GM19452 (cell line): ENCODE data around the gene ASB15.

Source experiments
- ATAC-seq: cut with Tn5 transposase; IDR thresholded peaks from one replicate; pipeline ENCODE4 v1.9.1; 2021; ENCODE audit not compliant: unreplicated experiment

ASB15 gene

GRCh38 chr7:123594813-123595241, 6.8 kb upstream of the ASB15 start:
- ATAC-seq = no peak

GRCh38 chr7:123598657-123599056, 3.0 kb upstream of the ASB15 start:
- no peak for ATAC-seq

GRCh38 chr7:123599766-123600165, 1.9 kb upstream of the ASB15 start:
- no peak for ATAC-seq

GRCh38 chr7:123600876-123601275, 745 bp upstream of the ASB15 start:
- ATAC-seq = no peak

GRCh38 chr7:123602648-123603047, 1.0 kb downstream of the ASB15 start:
- no peak for ATAC-seq

- no peak for ATAC-seq
Measured at GRCh38 chr7:123604739-123605138, 3.1 kb downstream of the ASB15 start.

- ATAC-seq = no peak
Measured at GRCh38 chr7:123607423-123607975, 5.9 kb downstream of the ASB15 start.

- ATAC-seq = no peak
Measured at GRCh38 chr7:123608991-123609882, 7.6 kb downstream of the ASB15 start.

- no peak for ATAC-seq
Measured at GRCh38 chr7:123609883-123610239, 8.2 kb downstream of the ASB15 start.

- no peak for ATAC-seq
Measured at GRCh38 chr7:123612024-123612423, 10.4 kb downstream of the ASB15 start.

GRCh38 chr7:123615344-123615743, 13.7 kb downstream of the ASB15 start:
- ATAC-seq = no peak

- no peak for ATAC-seq
Measured at GRCh38 chr7:123616223-123616622, 14.6 kb downstream of the ASB15 start.

GRCh38 chr7:123621707-123622106, 20.1 kb downstream of the ASB15 start:
- ATAC-seq = no peak

GRCh38 chr7:123622660-123623386, 21.2 kb downstream of the ASB15 start:
- ATAC-seq = no peak

GRCh38 chr7:123624527-123625183, 23.0 kb downstream of the ASB15 start:
- peak; percentile 95 for ATAC-seq

GRCh38 chr7:123625254-123625653, 23.6 kb downstream of the ASB15 start:
- no peak for ATAC-seq

GRCh38 chr7:123627851-123628250, 26.2 kb downstream of the ASB15 start:
- ATAC-seq = no peak

GRCh38 chr7:123628829-123629228, 27.2 kb downstream of the ASB15 start:
- no peak for ATAC-seq

GRCh38 chr7:123629281-123629680, 27.7 kb downstream of the ASB15 start:
- ATAC-seq = no peak

GRCh38 chr7:123632808-123633207, 31.2 kb downstream of the ASB15 start:
- no peak for ATAC-seq

GRCh38 chr7:123633553-123633952, 31.9 kb downstream of the ASB15 start:
- no peak for ATAC-seq
